ENCODE measurements around the gene KLF5. TPM values are rescaled to one million over a fixed set of nuclear protein-coding genes. Genes with fewer than 3 reads are reported as not detected.
A peak's percentile ranks its signal among the peaks of the same experiment; 100 is the strongest.
"Not testable (repeated sequence)": the region's sequence is repeated elsewhere in the genome, so short reads cannot be mapped to it uniquely, and the experiment has no call there.

KLF5 gene
- total and polyA plus RNA-seq, 2 donors (not counting 1 experiment from before 2014, with no cell fraction given), result 0.83 to 3.3 TPM

- no peaks in the 10 kb centered on the region for H3K27me3 ChIP-seq (ENCODE audit: control insufficient read depth, insufficient read depth, low read length)
- H3K4me3 ChIP-seq (replicated peaks in 1 of 4; ENCODE audit: control extremely low read depth in 1 of 4, insufficient read depth in 1 of 4, low read depth in 3 of 4, low read length in 4 of 4), result no peak overlapping the region
- no peak overlapping the region for H3K9ac ChIP-seq (ENCODE audit: insufficient read depth, low read length)
- no peaks in the 10 kb centered on the region for H3K9me3 ChIP-seq (ENCODE audit: control insufficient read depth, insufficient read depth, low read depth, low read length)
- DNase-seq (ENCODE audit: low read depth in 2 of 2), result peak in 1 of 2 donors; percentile 32
- H3K4me1 ChIP-seq (ENCODE audit: control insufficient read depth, extremely low read depth, insufficient read depth, low read length), result no peaks in the 10 kb centered on the region
- H3K79me2 ChIP-seq (ENCODE audit: control insufficient read depth, insufficient read depth, low read length), result no peaks in the 10 kb centered on the region
- TF ChIP-seq EZH2 (IDR thresholded peaks at IDR 0.05; ENCODE audit: low read length, missing control alignments) (no peak), CTCF (conservative IDR thresholded peaks at IDR 0.05 in 1 of 2, IDR thresholded peaks at IDR 0.05 in 1 of 2; ENCODE audit: low read depth in 1 of 2, low read length in 2 of 2) (no peak)
- H3K27ac ChIP-seq (ENCODE audit: insufficient read depth, low read length), result no peak overlapping the region
- H3K36me3 ChIP-seq (ENCODE audit: control insufficient read depth, insufficient read depth, low read length), result no peaks in the 10 kb centered on the region
- H2AFZ ChIP-seq (ENCODE audit: low read length), result no peak overlapping the region
- no peak overlapping the region for H3K4me2 ChIP-seq (ENCODE audit: extremely low read depth, insufficient read depth, low read length)
- H4K20me1 ChIP-seq (ENCODE audit: control insufficient read depth, extremely low read depth, insufficient read depth, low read length), result no peaks in the 10 kb centered on the region
Measured at GRCh38 chr13:73092829-73093228, 34.0 kb downstream of the KLF5 start.

- Histone ChIP-seq H4K20me1 (ENCODE audit: control insufficient read depth, extremely low read depth, insufficient read depth, low read length) (no peaks in the 10 kb centered on the region), H3K9ac (ENCODE audit: insufficient read depth, low read length) (no peak overlapping the region), H3K36me3 (ENCODE audit: control insufficient read depth, insufficient read depth, low read length) (no peaks in the 10 kb centered on the region), H3K9me3 (ENCODE audit: control insufficient read depth, insufficient read depth, low read depth, low read length) (no peaks in the 10 kb centered on the region), H3K4me1 (ENCODE audit: control insufficient read depth, extremely low read depth, insufficient read depth, low read length) (no peaks in the 10 kb centered on the region), H2AFZ (ENCODE audit: low read length) (no peak overlapping the region), H3K27ac (ENCODE audit: insufficient read depth, low read length) (no peak overlapping the region), H3K27me3 (ENCODE audit: control insufficient read depth, insufficient read depth, low read length) (no peaks in the 10 kb centered on the region), H3K4me2 (ENCODE audit: extremely low read depth, insufficient read depth, low read length) (no peak overlapping the region), H3K79me2 (ENCODE audit: control insufficient read depth, insufficient read depth, low read length) (no peaks in the 10 kb centered on the region), H3K4me3 (replicated peaks in 1 of 4; ENCODE audit: control extremely low read depth in 1 of 4, insufficient read depth in 1 of 4, low read depth in 3 of 4, low read length in 4 of 4) (no peak overlapping the region)
- DNase-seq (ENCODE audit: low read depth in 2 of 2), result peak in 1 of 2 donors; percentile 69
- TF ChIP-seq EZH2 (IDR thresholded peaks at IDR 0.05; ENCODE audit: low read length, missing control alignments) (no peak), CTCF (conservative IDR thresholded peaks at IDR 0.05 in 1 of 2, IDR thresholded peaks at IDR 0.05 in 1 of 2; ENCODE audit: low read depth in 1 of 2, low read length in 2 of 2) (no peak)
Measured at GRCh38 chr13:73096173-73096572, 37.4 kb downstream of the KLF5 start.

GRCh38 chr13:73096638-73097037 is 37.8 kb downstream of the KLF5 start:
- no peaks in the 10 kb centered on the region for H4K20me1 ChIP-seq (ENCODE audit: control insufficient read depth, extremely low read depth, insufficient read depth, low read length)
- no peak overlapping the region for H3K4me3 ChIP-seq (replicated peaks in 1 of 4; ENCODE audit: control extremely low read depth in 1 of 4, insufficient read depth in 1 of 4, low read depth in 3 of 4, low read length in 4 of 4)
- no peak overlapping the region for H3K27ac ChIP-seq (ENCODE audit: insufficient read depth, low read length)
- H3K4me2 ChIP-seq (ENCODE audit: extremely low read depth, insufficient read depth, low read length), result no peak overlapping the region
- H3K4me1 ChIP-seq (ENCODE audit: control insufficient read depth, extremely low read depth, insufficient read depth, low read length), result no peaks in the 10 kb centered on the region
- no peaks in the 10 kb centered on the region for H3K36me3 ChIP-seq (ENCODE audit: control insufficient read depth, insufficient read depth, low read length)
- H2AFZ ChIP-seq (ENCODE audit: low read length), result no peak overlapping the region
- peak in 1 of 2 donors; percentile 40 for DNase-seq (ENCODE audit: low read depth in 2 of 2)
- no peak for TF ChIP-seq EZH2 (IDR thresholded peaks at IDR 0.05; ENCODE audit: low read length, missing control alignments)
- TF ChIP-seq CTCF (conservative IDR thresholded peaks at IDR 0.05 in 1 of 2, IDR thresholded peaks at IDR 0.05 in 1 of 2; ENCODE audit: low read depth in 1 of 2, low read length in 2 of 2), result no peak
- H3K9ac ChIP-seq (ENCODE audit: insufficient read depth, low read length), result no peak overlapping the region
- H3K79me2 ChIP-seq (ENCODE audit: control insufficient read depth, insufficient read depth, low read length), result no peaks in the 10 kb centered on the region
- no peaks in the 10 kb centered on the region for H3K9me3 ChIP-seq (ENCODE audit: control insufficient read depth, insufficient read depth, low read depth, low read length)
- no peaks in the 10 kb centered on the region for H3K27me3 ChIP-seq (ENCODE audit: control insufficient read depth, insufficient read depth, low read length)

GRCh38 chr13:73100781-73101180 is 42.0 kb downstream of the KLF5 start:
- not testable (repeated sequence) for H3K27me3 ChIP-seq (ENCODE audit: control insufficient read depth, insufficient read depth, low read length); H3K9me3 ChIP-seq (ENCODE audit: control insufficient read depth, insufficient read depth, low read depth, low read length); H4K20me1 ChIP-seq (ENCODE audit: control insufficient read depth, extremely low read depth, insufficient read depth, low read length); H3K4me3 ChIP-seq (replicated peaks in 1 of 4; ENCODE audit: control extremely low read depth in 1 of 4, insufficient read depth in 1 of 4, low read depth in 3 of 4, low read length in 4 of 4); H3K36me3 ChIP-seq (ENCODE audit: control insufficient read depth, insufficient read depth, low read length); H3K4me1 ChIP-seq (ENCODE audit: control insufficient read depth, extremely low read depth, insufficient read depth, low read length); H3K9ac ChIP-seq (ENCODE audit: insufficient read depth, low read length); H3K79me2 ChIP-seq (ENCODE audit: control insufficient read depth, insufficient read depth, low read length); DNase-seq (ENCODE audit: low read depth in 2 of 2); H3K27ac ChIP-seq (ENCODE audit: insufficient read depth, low read length); H2AFZ ChIP-seq (ENCODE audit: low read length); H3K4me2 ChIP-seq (ENCODE audit: extremely low read depth, insufficient read depth, low read length)
